Measurements from ENCODE around the gene QSOX1. TPM values are rescaled to one million over a fixed set of nuclear protein-coding genes. Genes with fewer than 3 reads are reported as not detected.

Gene QSOX1
- total RNA-seq, 2 donors from 2014 or later = 395 to 450 TPM

GRCh38 chr1:180182643-180183311 is 28.1 kb downstream of the QSOX1 start:
- peaks cover 23% of the 10 kb centered on the region for H3K36me3 ChIP-seq
- H3K9me3 ChIP-seq = no peaks in the 10 kb centered on the region
- intact Hi-C loops (cut with DNase I) = no loop called here
- no peak overlapping the region for H3K9ac ChIP-seq (ENCODE audit: low read depth in 2 of 2, low read length in 2 of 2)
- no peaks in the 10 kb centered on the region for H3K27me3 ChIP-seq
- H3K4me1 ChIP-seq = no peaks in the 10 kb centered on the region
- no peak overlapping the region for H3K27ac ChIP-seq
- no peak overlapping the region for H3K4me3 ChIP-seq
- DNase-seq = no peak
- TF ChIP-seq CTCF (IDR thresholded peaks at IDR 0.05) = no peak

DNA sequence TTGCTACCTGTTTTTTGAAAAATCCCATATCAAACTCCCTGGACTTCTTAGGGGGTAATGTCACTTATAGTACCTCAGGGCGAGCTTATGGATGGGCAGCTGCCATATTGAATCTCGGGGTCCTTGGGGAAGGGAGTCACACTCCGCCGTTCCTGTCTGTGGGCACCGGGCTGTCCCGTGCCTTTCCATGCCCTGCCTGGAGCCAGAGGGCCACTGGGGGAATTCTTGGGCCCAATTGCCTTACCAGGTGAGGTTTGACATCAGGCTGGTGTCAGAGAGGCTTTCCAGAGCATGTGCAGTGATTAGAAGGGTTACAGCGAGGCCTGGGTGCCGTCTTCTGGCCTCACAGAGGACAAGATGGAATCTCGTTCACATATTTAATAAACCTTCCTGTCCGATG is 28.8 kb downstream of the QSOX1 start:
- no peak overlapping the region for H3K4me3 ChIP-seq
- TF ChIP-seq CTCF (IDR thresholded peaks at IDR 0.05) = no peak
- intact Hi-C loops (cut with DNase I) = no loop called here
- H3K27me3 ChIP-seq = no peaks in the 10 kb centered on the region
- H3K9ac ChIP-seq (ENCODE audit: low read depth in 2 of 2, low read length in 2 of 2) = no peak overlapping the region
- H3K9me3 ChIP-seq = no peaks in the 10 kb centered on the region
- H3K4me1 ChIP-seq = no peaks in the 10 kb centered on the region
- DNase-seq = no peak
- no peak overlapping the region for H3K27ac ChIP-seq
- H3K36me3 ChIP-seq = peaks cover 23% of the 10 kb centered on the region

- Histone ChIP-seq H3K4me3 (no peak overlapping the region), H3K9me3 (no peaks in the 10 kb centered on the region), H3K4me1 (no peaks in the 10 kb centered on the region), H3K36me3 (peaks cover 23% of the 10 kb centered on the region), H3K9ac (ENCODE audit: low read depth in 2 of 2, low read length in 2 of 2) (no peak overlapping the region), H3K27me3 (no peaks in the 10 kb centered on the region), H3K27ac (no peak overlapping the region)
- intact Hi-C loops (cut with DNase I) = no loop called here
- no peak for DNase-seq
- no peak for TF ChIP-seq CTCF (IDR thresholded peaks at IDR 0.05)
Measured at GRCh38 chr1:180184041-180184440, 29.4 kb downstream of the QSOX1 start.

- intact Hi-C loops (cut with DNase I) = loop anchor here (5.0 kb wide), 2 partner anchors 232 to 297 kb away; no protein-coding TSS in a partner anchor
- no peak overlapping the region for H3K4me3 ChIP-seq
- H3K9ac ChIP-seq (ENCODE audit: low read depth in 2 of 2, low read length in 2 of 2) = no peak overlapping the region
- no peak for TF ChIP-seq CTCF (IDR thresholded peaks at IDR 0.05)
- DNase-seq = no peak
- no peaks in the 10 kb centered on the region for H3K9me3 ChIP-seq
- H3K4me1 ChIP-seq = no peaks in the 10 kb centered on the region
- H3K36me3 ChIP-seq = peaks cover 29% of the 10 kb centered on the region
- no peaks in the 10 kb centered on the region for H3K27me3 ChIP-seq
- no peak overlapping the region for H3K27ac ChIP-seq
Measured at GRCh38 chr1:180185281-180185680, 30.6 kb downstream of the QSOX1 start.

GRCh38 chr1:180185971-180186645 is 31.4 kb downstream of the QSOX1 start:
- Histone ChIP-seq H3K36me3 (peaks cover 29% of the 10 kb centered on the region), H3K9me3 (no peaks in the 10 kb centered on the region), H3K4me1 (no peaks in the 10 kb centered on the region), H3K4me3 (no peak overlapping the region), H3K27me3 (no peaks in the 10 kb centered on the region), H3K27ac (no peak overlapping the region), H3K9ac (ENCODE audit: low read depth in 2 of 2, low read length in 2 of 2) (no peak overlapping the region)
- DNase-seq = no peak
- TF ChIP-seq CTCF (IDR thresholded peaks at IDR 0.05) = no peak
- intact Hi-C loops (cut with DNase I) = loop anchor here (5.0 kb wide), 2 partner anchors 231 to 296 kb away; no protein-coding TSS in a partner anchor
